Activated CD8-positive, alpha-beta memory T cell treated with anti-CD3 and anti-CD28 coated beads, Interleukin-2, amount 50 U/mL, for 4 hours (primary cell): Measurements from ENCODE around the gene PAGR1.
A peak's percentile ranks its signal among the peaks of the same experiment; 100 is the strongest.
"Not testable (repeated sequence)": the region's sequence is repeated elsewhere in the genome, so short reads cannot be mapped to it uniquely, and the experiment has no call there.

Experiments used
- DNase-seq: peaks from one replicate; pipeline ENCODE4 v3.0.0-alpha.2; 2020

Gene PAGR1

GRCh38 chr16:29813644-29814562 is 2.0 kb upstream of the PAGR1 start:
- DNase-seq: no peak

- DNase-seq: no peak
Observed at GRCh38 chr16:29814592-29814991, 1.4 kb upstream of the PAGR1 start.

- peak; percentile 55 for DNase-seq
Observed at GRCh38 chr16:29815032-29815721, 775 bp upstream of the PAGR1 start.

GRCh38 chr16:29816694-29817441 is 916 bp downstream of the PAGR1 start:
- no peak for DNase-seq

GRCh38 chr16:29818082-29818481 is 2.1 kb downstream of the PAGR1 start:
- no peak for DNase-seq

- no peak for DNase-seq
Observed at GRCh38 chr16:29819506-29819905, 3.6 kb downstream of the PAGR1 start.

GRCh38 chr16:29820271-29820701 is 4.3 kb downstream of the PAGR1 start, which contains the start of gene MVP:
Gene MVP, plus strand, starts transcription at chr16:29820462. Its CDS starts 10,088 bp downstream, at chr16:29830550.
- DNase-seq: no peak

- no peak for DNase-seq
Observed at GRCh38 chr16:29820730-29821642, 5.0 kb downstream of the PAGR1 start.

GRCh38 chr16:29821643-29822115 is 5.7 kb downstream of the PAGR1 start:
- no peak for DNase-seq

- DNase-seq: no peak
Observed at GRCh38 chr16:29824589-29825144, 8.7 kb downstream of the PAGR1 start.

- no peak for DNase-seq
Observed at GRCh38 chr16:29825145-29826044, 9.4 kb downstream of the PAGR1 start.

GRCh38 chr16:29826342-29826695 is 10.4 kb downstream of the PAGR1 start:
- DNase-seq: no peak

GRCh38 chr16:29830774-29831173 is 14.8 kb downstream of the PAGR1 start:
- DNase-seq: no peak

- DNase-seq: no peak
Observed at GRCh38 chr16:29831490-29831889, 15.5 kb downstream of the PAGR1 start.

- not testable (repeated sequence) for DNase-seq
Observed at GRCh38 chr16:29833219-29833618, 17.3 kb downstream of the PAGR1 start.

GRCh38 chr16:29834079-29834478 is 18.1 kb downstream of the PAGR1 start:
- no peak for DNase-seq

- DNase-seq: no peak
Observed at GRCh38 chr16:29835926-29836325, 20.0 kb downstream of the PAGR1 start.

GRCh38 chr16:29836623-29837022 is 20.7 kb downstream of the PAGR1 start:
- no peak for DNase-seq

- DNase-seq: no peak
Observed at GRCh38 chr16:29837841-29838240, 21.9 kb downstream of the PAGR1 start.

GRCh38 chr16:29839822-29840221 is 23.9 kb downstream of the PAGR1 start:
- DNase-seq: no peak

GRCh38 chr16:29840240-29840639 is 24.3 kb downstream of the PAGR1 start:
- no peak for DNase-seq
